HTR-8/SVneo (cell line): ENCODE measurements around the gene CNEP1R1.
A peak's percentile ranks its signal among the peaks of the same experiment; 100 is the strongest.

Experiments used
- DNase-seq: peaks from one replicate; pipeline ENCODE4 v3.0.0; 2011; ENCODE audit warnings: low spot score, mixed read lengths; ENCODE audit not compliant: insufficient read length
- FAIRE-seq: peaks from 2 replicates; lab custom pipeline; 2011; peaks lifted over from hg19 to GRCh38; lab: Jason Lieb, UNC

The CNEP1R1 gene

GRCh38 chr16:50024684-50025536, at the start of gene CNEP1R1:
CNEP1R1 (plus strand) TSS chr16:50025225; CDS start chr16:50025316, 91 bp downstream.
- peak; percentile 97 for DNase-seq
- peak; percentile 91 for FAIRE-seq

- FAIRE-seq (no peak), DNase-seq (no peak)
These were observed 47.6 kb upstream of the CNEP1R1 start for GRCh38 chr16:49977427-49977826.

GRCh38 chr16:49978569-49979326, 46.3 kb upstream of the CNEP1R1 start:
- DNase-seq (no peak), FAIRE-seq (peak; percentile 58)

- FAIRE-seq (no peak), DNase-seq (no peak)
These were observed 44.9 kb upstream of the CNEP1R1 start for GRCh38 chr16:49980166-49980565.

GRCh38 chr16:49986351-49987124, 38.5 kb upstream of the CNEP1R1 start:
- DNase-seq = no peak
- no peak for FAIRE-seq

GRCh38 chr16:49987381-49987780, 37.6 kb upstream of the CNEP1R1 start:
- FAIRE-seq = no peak
- no peak for DNase-seq

GRCh38 chr16:49992825-49993224, 32.2 kb upstream of the CNEP1R1 start:
- no peak for FAIRE-seq
- DNase-seq = no peak

GRCh38 chr16:49993579-49993978, 31.4 kb upstream of the CNEP1R1 start:
- FAIRE-seq = no peak
- no peak for DNase-seq

- DNase-seq (no peak), FAIRE-seq (no peak)
These were observed 31.0 kb upstream of the CNEP1R1 start for GRCh38 chr16:49994006-49994405.

- no peak for DNase-seq
- FAIRE-seq = no peak
These were observed 29.3 kb upstream of the CNEP1R1 start for GRCh38 chr16:49995720-49996119.

GRCh38 chr16:49997721-49998251, 27.2 kb upstream of the CNEP1R1 start:
- DNase-seq (no peak), FAIRE-seq (no peak)

- no peak for FAIRE-seq
- no peak for DNase-seq
These were observed 26.0 kb upstream of the CNEP1R1 start for GRCh38 chr16:49998991-49999390.

GRCh38 chr16:50001144-50001543, 23.9 kb upstream of the CNEP1R1 start:
- FAIRE-seq (no peak), DNase-seq (no peak)

GRCh38 chr16:50002190-50002589, 22.8 kb upstream of the CNEP1R1 start:
- DNase-seq (no peak), FAIRE-seq (no peak)

- DNase-seq (no peak), FAIRE-seq (no peak)
These were observed 20.8 kb upstream of the CNEP1R1 start for GRCh38 chr16:50004239-50004638.

GRCh38 chr16:50006964-50007363, 18.1 kb upstream of the CNEP1R1 start:
- no peak for DNase-seq
- no peak for FAIRE-seq

GRCh38 chr16:50007744-50008143, 17.3 kb upstream of the CNEP1R1 start:
- DNase-seq (no peak), FAIRE-seq (no peak)

- FAIRE-seq (no peak), DNase-seq (no peak)
These were observed 14.8 kb upstream of the CNEP1R1 start for GRCh38 chr16:50010212-50010611.

- no peak for DNase-seq
- FAIRE-seq = no peak
These were observed 13.3 kb upstream of the CNEP1R1 start for GRCh38 chr16:50011707-50012106.

- DNase-seq (no peak), FAIRE-seq (no peak)
These were observed 12.8 kb upstream of the CNEP1R1 start for GRCh38 chr16:50012182-50012581.
